ENCODE data around the gene IGSF10.

Gene IGSF10

DNA sequence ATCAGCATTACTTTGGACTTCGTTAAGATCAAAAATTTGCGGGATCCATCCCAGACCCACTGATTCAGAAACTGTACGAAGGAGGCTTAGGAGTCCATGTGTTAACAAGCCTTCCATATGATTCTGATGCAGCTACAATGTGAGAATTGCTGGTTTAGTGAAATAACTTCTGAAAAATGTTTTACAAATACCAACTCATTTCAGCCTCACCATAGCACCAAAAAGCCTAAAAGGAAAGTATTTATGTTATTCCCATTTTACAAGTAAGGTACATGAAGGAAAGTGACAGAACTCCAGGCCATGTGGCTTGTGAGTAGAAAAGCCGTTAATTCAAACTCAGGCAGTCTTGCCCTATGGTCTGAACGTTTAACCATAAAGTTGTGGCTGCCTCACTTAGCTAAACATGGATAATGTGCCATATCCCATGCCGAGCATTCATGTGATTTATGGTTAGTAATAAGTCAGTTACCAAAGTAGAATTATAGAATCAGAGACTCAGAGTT lies 1.5 kb upstream of the IGSF10 start:
- TF ChIP-seq, protein P1, sequence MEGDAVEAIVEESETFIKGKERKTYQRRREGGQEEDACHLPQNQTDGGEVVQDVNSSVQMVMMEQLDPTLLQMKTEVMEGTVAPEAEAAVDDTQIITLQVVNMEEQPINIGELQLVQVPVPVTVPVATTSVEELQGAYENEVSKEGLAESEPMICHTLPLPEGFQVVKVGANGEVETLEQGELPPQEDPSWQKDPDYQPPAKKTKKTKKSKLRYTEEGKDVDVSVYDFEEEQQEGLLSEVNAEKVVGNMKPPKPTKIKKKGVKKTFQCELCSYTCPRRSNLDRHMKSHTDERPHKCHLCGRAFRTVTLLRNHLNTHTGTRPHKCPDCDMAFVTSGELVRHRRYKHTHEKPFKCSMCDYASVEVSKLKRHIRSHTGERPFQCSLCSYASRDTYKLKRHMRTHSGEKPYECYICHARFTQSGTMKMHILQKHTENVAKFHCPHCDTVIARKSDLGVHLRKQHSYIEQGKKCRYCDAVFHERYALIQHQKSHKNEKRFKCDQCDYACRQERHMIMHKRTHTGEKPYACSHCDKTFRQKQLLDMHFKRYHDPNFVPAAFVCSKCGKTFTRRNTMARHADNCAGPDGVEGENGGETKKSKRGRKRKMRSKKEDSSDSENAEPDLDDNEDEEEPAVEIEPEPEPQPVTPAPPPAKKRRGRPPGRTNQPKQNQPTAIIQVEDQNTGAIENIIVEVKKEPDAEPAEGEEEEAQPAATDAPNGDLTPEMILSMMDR (IDR thresholded peaks at IDR 0.05; ENCODE audit: low read length, missing control alignments) = no peak
- no peak for DNase-seq (ENCODE audit: low read depth)
- H3K4me3 ChIP-seq (replicated peaks; ENCODE audit: low read depth, low read length) = no peak overlapping the region

DNA sequence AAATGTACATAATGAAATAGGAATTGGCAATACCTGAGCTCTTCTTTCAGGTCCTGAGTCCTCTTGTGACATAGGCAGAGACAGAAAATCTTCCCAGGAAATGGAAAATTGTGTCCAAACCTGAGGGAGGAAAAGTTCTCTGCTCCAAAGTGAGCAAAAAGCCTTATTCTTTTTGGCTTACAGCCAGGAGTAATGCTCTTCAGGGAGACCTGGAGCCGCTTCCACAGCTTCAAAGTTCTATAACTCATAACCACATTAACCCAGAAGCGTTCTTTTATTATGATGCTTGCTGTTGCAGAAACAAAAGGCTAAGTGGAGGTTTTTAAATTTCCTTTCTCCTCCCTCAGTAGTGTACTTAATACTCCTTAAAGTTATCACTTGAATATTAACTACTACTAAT lies 633 bp downstream of the IGSF10 start:
- peak overlapping the region; percentile 61 for H3K4me3 ChIP-seq (replicated peaks; ENCODE audit: low read depth, low read length)
- DNase-seq (ENCODE audit: low read depth) = peak; percentile 16
- TF ChIP-seq, protein P1 (IDR thresholded peaks at IDR 0.05; ENCODE audit: low read length, missing control alignments) = no peak

DNA sequence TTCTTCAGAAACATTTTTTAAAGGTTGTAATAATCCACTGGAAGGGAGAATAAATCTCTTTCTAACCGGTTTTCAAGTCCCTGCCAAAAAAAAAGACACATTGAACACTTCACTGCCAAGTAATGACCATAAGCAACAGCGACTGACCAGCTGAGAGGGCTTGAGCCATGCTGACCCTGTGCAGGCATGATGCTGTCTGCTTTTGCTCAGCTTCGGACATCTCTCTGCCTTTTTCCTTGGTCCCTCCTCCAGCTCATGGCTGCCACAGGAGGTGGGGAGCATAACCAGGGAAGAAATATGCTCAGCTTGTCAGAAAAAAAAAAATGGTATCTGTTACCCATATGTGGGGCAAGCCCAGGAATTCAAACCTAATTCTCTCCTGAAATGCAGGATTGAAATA lies 1.5 kb downstream of the IGSF10 start:
- TF ChIP-seq, protein P1 (IDR thresholded peaks at IDR 0.05; ENCODE audit: low read length, missing control alignments) = no peak
- no peak overlapping the region for H3K4me3 ChIP-seq (replicated peaks; ENCODE audit: low read depth, low read length)
- DNase-seq (ENCODE audit: low read depth) = no peak

DNA sequence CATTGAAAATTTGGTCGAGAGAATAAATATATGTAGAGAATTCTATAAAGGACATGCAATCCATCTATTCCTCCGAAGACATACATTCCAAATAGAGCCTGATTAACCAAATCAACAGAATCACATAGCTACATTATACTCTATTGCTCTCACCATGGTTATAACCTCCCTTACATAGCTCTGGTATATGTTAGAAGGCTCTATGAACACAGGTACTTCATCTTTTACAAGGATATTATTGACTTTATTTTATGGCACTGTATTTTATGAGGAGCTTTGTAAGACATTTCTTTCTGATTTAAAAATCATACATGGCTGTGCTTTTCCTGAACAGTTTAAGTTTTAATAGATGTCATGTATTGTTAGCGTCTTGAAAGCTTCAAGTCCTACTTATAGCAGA lies 4.8 kb downstream of the IGSF10 start:
- no peak overlapping the region for H3K4me3 ChIP-seq (replicated peaks; ENCODE audit: low read depth, low read length)
- DNase-seq (ENCODE audit: low read depth) = no peak
- TF ChIP-seq, protein P1 (IDR thresholded peaks at IDR 0.05; ENCODE audit: low read length, missing control alignments) = no peak

DNA sequence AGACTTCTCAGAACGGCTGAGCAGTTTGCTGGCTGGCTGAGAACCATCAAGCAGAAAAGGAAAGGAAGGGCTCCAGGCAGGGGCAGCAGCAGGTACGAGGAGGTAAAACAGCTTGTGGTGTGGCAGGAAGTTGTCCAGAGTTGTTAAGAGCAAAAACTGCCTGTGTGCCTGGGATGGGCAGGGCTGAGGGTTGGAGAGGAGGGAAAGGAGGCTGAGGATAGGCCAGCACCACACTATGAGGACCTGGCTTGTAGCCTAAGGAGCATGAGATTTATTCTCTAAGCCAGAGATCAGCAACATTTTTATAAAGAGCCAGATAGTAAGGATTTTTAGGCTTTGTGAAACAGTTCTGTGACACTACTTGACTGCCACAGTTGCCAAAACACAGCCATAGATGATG lies 8.0 kb downstream of the IGSF10 start:
- TF ChIP-seq, protein P1 (IDR thresholded peaks at IDR 0.05; ENCODE audit: low read length, missing control alignments) = no peak
- no peak overlapping the region for H3K4me3 ChIP-seq (replicated peaks; ENCODE audit: low read depth, low read length)

GRCh38 chr3:151452368-151452767 lies 8.5 kb downstream of the IGSF10 start:
- no peak overlapping the region for H3K4me3 ChIP-seq (replicated peaks; ENCODE audit: low read depth, low read length)
- TF ChIP-seq, protein P1 (IDR thresholded peaks at IDR 0.05; ENCODE audit: low read length, missing control alignments) = no peak
- no peak for DNase-seq (ENCODE audit: low read depth)

More for the DNA sequence above, 8.0 kb downstream of the IGSF10 start:
- DNase-seq (ENCODE audit: low read depth) = no peak

GRCh38 chr3:151446002-151446340 lies 14.9 kb downstream of the IGSF10 start:
- H3K4me3 ChIP-seq (replicated peaks; ENCODE audit: low read depth, low read length) = no peak overlapping the region
- DNase-seq (ENCODE audit: low read depth) = peak; percentile 27
- TF ChIP-seq, protein P1 (IDR thresholded peaks at IDR 0.05; ENCODE audit: low read length, missing control alignments) = no peak
